Keratinocyte (primary cell): ENCODE results near the gene AIRE. TPM values are rescaled to one million over a fixed set of nuclear protein-coding genes. Genes with fewer than 3 reads are reported as not detected.
A peak's percentile ranks its signal among the peaks of the same experiment; 100 is the strongest.
"Not testable (repeated sequence)": the region's sequence is repeated elsewhere in the genome, so short reads cannot be mapped to it uniquely, and the experiment has no call there.

Experiments used
- DNase-seq: peaks from one replicate; pipeline ENCODE4 v3.0.0-alpha.2; 2011; ENCODE audit warnings: low read depth, missing footprints, low spot score
- FAIRE-seq: peaks from 2 replicates; lab custom pipeline; 2011; peaks lifted over from hg19 to GRCh38; lab: Jason Lieb, UNC
- H2AFZ ChIP-seq: 2 replicates; pipeline ENCODE4 v1.6.0; 2012; ENCODE audit warnings: low read length, control low read depth, inconsistent platforms; ENCODE audit not compliant: control insufficient read depth
- H3K27ac ChIP-seq: 2 replicates; pipeline ENCODE4 v1.5.1; 2011; ENCODE audit warnings: low read length; ENCODE audit not compliant: control insufficient read depth, insufficient read depth
- H3K27me3 ChIP-seq: 3 replicates; pipeline ENCODE4 v1.6.0; 2011; ENCODE audit warnings: low read length; ENCODE audit not compliant: control insufficient read depth, insufficient read depth; ENCODE audit errors: extremely low read depth
- H3K36me3 ChIP-seq, 2 experiments: 2 replicates in 1 of 2; 3 replicates in 1 of 2; pipeline ENCODE4 v1.5.1; 2011; ENCODE audit warnings: low read length in 2 of 2, mild to moderate bottlenecking in 1 of 2; ENCODE audit not compliant: control insufficient read depth in 2 of 2, insufficient read depth in 2 of 2; ENCODE audit errors: extremely low read depth in 1 of 2
- H3K4me1 ChIP-seq: 3 replicates; pipeline ENCODE4 v1.5.1; 2011; ENCODE audit warnings: low read length; ENCODE audit not compliant: control insufficient read depth, insufficient read depth; ENCODE audit errors: extremely low read depth
- H3K4me2 ChIP-seq: 3 replicates; pipeline ENCODE4 v1.6.0; 2011; ENCODE audit warnings: low read depth, low read length; ENCODE audit not compliant: control insufficient read depth, insufficient read depth; ENCODE audit errors: extremely low read depth
- H3K4me3 ChIP-seq, 3 experiments: fragments of 200-600 bp in 1 of 3; sonication (generic) in 1 of 3; 2 replicates in 2 of 3; 3 replicates in 1 of 3; pipeline ENCODE4 v1.5.1; 2011 to 2016; ENCODE audit warnings: low read length in 3 of 3, mild to moderate bottlenecking in 3 of 3, control low read depth in 2 of 3, inconsistent platforms in 1 of 3, low read depth in 1 of 3, mixed read lengths in 1 of 3, mixed run types in 1 of 3, moderate library complexity in 1 of 3; ENCODE audit not compliant: control insufficient read depth in 2 of 3, insufficient read depth in 2 of 3; ENCODE audit errors: extremely low read depth in 1 of 3
- H3K79me2 ChIP-seq: 2 replicates; pipeline ENCODE4 v1.6.0; 2012; ENCODE audit warnings: low read length; ENCODE audit not compliant: control insufficient read depth, insufficient read depth
- H3K9ac ChIP-seq: 3 replicates; pipeline ENCODE4 v1.6.0; 2011; ENCODE audit warnings: low read length; ENCODE audit not compliant: control insufficient read depth, insufficient read depth; ENCODE audit errors: extremely low read depth
- H3K9me1 ChIP-seq: 3 replicates; pipeline ENCODE4 v1.6.0; 2011; ENCODE audit warnings: low read length; ENCODE audit not compliant: control insufficient read depth, insufficient read depth; ENCODE audit errors: extremely low read depth
- H3K9me3 ChIP-seq: 2 replicates; pipeline ENCODE4 v1.5.1; 2012; ENCODE audit warnings: low read depth, low read length; ENCODE audit not compliant: control insufficient read depth
- H4K20me1 ChIP-seq: 3 replicates; pipeline ENCODE4 v1.6.0; 2011; ENCODE audit warnings: low read length; ENCODE audit not compliant: control insufficient read depth, insufficient read depth; ENCODE audit errors: extremely low read depth
- EZH2 ChIP-seq: IDR thresholded peaks from one replicate; pipeline ENCODE4 v1.6.1; 2012; ENCODE audit warnings: inconsistent platforms, mild to moderate bottlenecking, low read length, moderate library complexity
- dilution Hi-C: fragments of 300-500 bp; cut with MboI; formaldehyde crosslinking; loops from one replicate; pipeline ENCODE4 v1.7.0; 2020; ENCODE audit warnings: low sequenced_read_pairs; ENCODE audit not compliant: extremely low pct_ligation_motif_present
- polyA plus RNA-seq, 5 experiments: library from polyadenylated mRNA; depleted of rRNA in 3 of 5; stranded (reverse) in 3 of 5; stranded (forward) in 1 of 5; unstranded in 1 of 5; fragments of >200 nt; gene quantifications; 1 replicate in 1 of 5; 2 replicates in 3 of 5; 3 replicates in 1 of 5; pipeline versions ENCODE4 v1.2.1 to v1.2.3, GENCODE V29; 2011 to 2012; ENCODE audit warnings: missing spikeins in 2 of 5, low read depth in 1 of 5, low replicate concordance in 1 of 5
- TF ChIP-seq, protein P1 (sequence below), 3 experiments: IDR thresholded peaks in 1 of 3; conservative IDR thresholded peaks in 1 of 3; optimal IDR thresholded peaks in 1 of 3; 2 replicates in 2 of 3; 3 replicates in 1 of 3; pipeline versions ENCODE3 to v1.5.1; 2011; ENCODE audit warnings: low read length in 3 of 3, mild to moderate bottlenecking in 3 of 3, moderate library complexity in 2 of 3, control low read depth in 1 of 3, inconsistent platforms in 1 of 3; ENCODE audit not compliant: insufficient read depth in 2 of 3; ENCODE audit errors: extremely low read depth in 1 of 3

Gene AIRE
- polyA plus RNA-seq, 1 donor (not counting 4 experiments of a cell fraction or from before 2014, with no cell fraction given) = not detected

DNA sequence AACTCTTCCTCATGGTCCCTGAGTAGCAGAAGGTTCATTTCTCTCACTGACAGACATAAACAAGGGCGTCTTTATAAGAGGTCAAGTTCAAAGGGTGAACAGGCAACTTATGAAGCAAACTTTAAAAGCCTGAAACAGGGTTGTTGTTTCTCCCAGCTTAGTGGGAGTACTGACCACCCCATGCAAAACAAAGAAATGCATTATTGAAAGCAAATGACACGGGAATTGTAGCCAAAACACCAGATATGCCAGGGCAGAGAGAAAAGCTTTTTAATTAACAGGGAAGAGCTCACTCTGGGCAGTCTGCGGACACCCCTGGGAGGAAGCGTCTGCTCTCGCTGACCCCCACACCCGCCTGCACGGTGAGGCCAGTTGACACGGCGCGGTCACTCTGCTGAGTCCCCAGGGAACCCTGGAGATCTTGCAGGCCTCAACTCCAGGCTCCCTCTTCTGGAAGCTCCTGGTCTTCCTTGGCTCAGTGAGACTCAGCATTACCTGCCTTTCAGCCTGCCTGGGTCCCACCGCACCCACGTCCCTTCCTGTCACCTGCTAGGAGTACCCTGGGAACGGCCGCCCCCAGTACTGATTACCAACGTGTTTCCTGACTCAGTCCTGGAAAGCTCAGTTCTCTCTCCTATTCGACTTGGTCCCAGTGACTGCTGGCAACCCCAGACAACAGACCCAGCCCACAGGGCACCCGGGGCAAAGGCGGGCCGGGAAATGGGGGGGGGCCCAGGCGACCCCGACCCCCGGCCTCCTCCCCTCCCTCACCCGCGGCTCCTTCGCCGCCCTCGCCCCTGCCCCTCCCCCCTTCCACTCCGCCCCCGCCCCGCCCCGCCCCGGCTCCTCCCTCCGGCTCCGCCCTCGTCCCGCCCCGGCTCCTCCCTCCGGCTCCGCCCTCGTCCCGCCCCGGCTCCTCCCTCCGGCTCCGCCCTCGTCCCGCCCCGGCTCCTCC, 52.5 kb downstream of the AIRE start:
- TF ChIP-seq EZH2 = no peak
- TF ChIP-seq, protein P1, sequence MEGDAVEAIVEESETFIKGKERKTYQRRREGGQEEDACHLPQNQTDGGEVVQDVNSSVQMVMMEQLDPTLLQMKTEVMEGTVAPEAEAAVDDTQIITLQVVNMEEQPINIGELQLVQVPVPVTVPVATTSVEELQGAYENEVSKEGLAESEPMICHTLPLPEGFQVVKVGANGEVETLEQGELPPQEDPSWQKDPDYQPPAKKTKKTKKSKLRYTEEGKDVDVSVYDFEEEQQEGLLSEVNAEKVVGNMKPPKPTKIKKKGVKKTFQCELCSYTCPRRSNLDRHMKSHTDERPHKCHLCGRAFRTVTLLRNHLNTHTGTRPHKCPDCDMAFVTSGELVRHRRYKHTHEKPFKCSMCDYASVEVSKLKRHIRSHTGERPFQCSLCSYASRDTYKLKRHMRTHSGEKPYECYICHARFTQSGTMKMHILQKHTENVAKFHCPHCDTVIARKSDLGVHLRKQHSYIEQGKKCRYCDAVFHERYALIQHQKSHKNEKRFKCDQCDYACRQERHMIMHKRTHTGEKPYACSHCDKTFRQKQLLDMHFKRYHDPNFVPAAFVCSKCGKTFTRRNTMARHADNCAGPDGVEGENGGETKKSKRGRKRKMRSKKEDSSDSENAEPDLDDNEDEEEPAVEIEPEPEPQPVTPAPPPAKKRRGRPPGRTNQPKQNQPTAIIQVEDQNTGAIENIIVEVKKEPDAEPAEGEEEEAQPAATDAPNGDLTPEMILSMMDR (optimal IDR thresholded peaks at IDR 0.05 in 1 of 3, IDR thresholded peaks at IDR 0.05 in 1 of 3, conservative IDR thresholded peaks at IDR 0.05 in 1 of 3; ENCODE audit: extremely low read depth in 1 of 3, insufficient read depth in 2 of 3, low read length in 3 of 3) = peak; percentile 43 to 56 (median 48)
- Histone ChIP-seq H3K79me2 (no peaks in the 10 kb centered on the region), H3K9me1 (no peaks in the 10 kb centered on the region), H3K9ac (no peak overlapping the region), H3K9me3 (no peaks in the 10 kb centered on the region), H3K4me2 (peak overlapping the region; percentile 72), H2AFZ (peak overlapping the region; percentile 53), H3K4me3 (peak overlapping the region; percentile 35 to 37 (median 37)), H4K20me1 (no peaks in the 10 kb centered on the region), H3K27ac (no peak overlapping the region), H3K36me3 (no peaks in the 10 kb centered on the region), H3K4me1 (peaks cover 10% of the 10 kb centered on the region), H3K27me3 (no peaks in the 10 kb centered on the region)
- dilution Hi-C loops = no loop called here
- DNase-seq = peak; percentile 17
- no peak for FAIRE-seq

DNA sequence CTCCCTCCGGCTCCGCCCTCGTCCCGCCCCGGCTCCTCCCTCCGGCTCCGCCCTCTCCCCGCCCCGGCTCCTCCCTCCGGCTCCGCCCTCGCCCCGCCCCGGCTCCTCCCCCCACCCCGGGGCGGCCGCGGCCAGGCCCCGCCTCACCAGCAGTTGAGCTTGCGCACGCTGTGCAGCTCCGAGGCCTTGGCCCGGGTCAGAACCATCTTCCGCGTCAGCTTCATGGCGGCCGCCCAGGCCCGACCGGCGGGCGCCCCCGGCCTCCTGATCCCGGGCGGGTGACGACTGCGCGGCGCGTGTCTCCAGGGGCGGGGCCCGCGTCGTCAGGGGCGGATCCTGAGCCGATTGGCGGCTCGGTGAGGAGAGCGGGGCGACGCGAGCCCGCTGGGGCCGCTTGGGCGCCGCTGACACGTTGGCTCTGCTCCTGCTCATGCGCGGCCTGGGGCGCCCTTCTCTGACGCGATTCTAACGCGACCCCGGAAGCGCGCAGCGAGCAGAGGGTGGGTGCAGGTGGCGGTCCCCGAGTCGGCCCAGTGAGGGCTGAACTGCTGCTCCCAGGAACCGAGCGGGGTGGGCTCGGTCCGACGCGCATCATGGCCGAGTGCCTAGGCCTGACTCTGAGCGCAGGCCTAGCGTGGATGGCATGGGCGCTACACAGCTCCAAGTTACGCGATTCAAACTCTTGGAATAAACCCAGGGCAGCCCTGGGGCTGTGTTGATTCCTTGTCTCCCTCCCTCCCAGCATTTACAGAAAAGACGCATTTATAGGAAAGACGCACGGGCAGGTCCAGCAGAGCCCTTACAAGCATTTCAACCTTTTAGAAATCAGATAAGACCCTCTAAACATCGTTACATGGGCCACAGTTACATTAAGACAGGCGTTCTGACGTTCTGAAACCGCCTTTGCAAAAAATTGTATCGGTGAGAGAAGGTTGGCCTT, 53.6 kb downstream of the AIRE start, which contains the start of gene CFAP410:
CFAP410 (minus strand) TSS at position 420 of the 940 bp plus-strand sequence; CDS start at position 224, 196 bp downstream.
- no peaks in the 10 kb centered on the region for H3K36me3 ChIP-seq
- TF ChIP-seq EZH2 = no peak
- TF ChIP-seq, protein P1 (optimal IDR thresholded peaks at IDR 0.05 in 1 of 3, IDR thresholded peaks at IDR 0.05 in 1 of 3, conservative IDR thresholded peaks at IDR 0.05 in 1 of 3; ENCODE audit: extremely low read depth in 1 of 3, insufficient read depth in 2 of 3, low read length in 3 of 3) = no peak
- peak within 1 kb of the TSS; percentile 98 for H3K9ac ChIP-seq
- no peaks in the 10 kb centered on the region for H3K27me3 ChIP-seq
- DNase-seq (peak; percentile 69), FAIRE-seq (no peak)
- no peaks in the 10 kb centered on the region for H3K79me2 ChIP-seq
- H3K9me1 ChIP-seq = no peaks in the 10 kb centered on the region
- peak within 1 kb of the TSS; percentile 95 for H2AFZ ChIP-seq
- H3K9me3 ChIP-seq = no peaks in the 10 kb centered on the region
- H3K27ac ChIP-seq = peak within 1 kb of the TSS; percentile 93
- peaks cover 10% of the 10 kb centered on the region for H3K4me1 ChIP-seq
- peak within 1 kb of the TSS; percentile 86 to 90 (median 89) for H3K4me3 ChIP-seq
- no peaks in the 10 kb centered on the region for H4K20me1 ChIP-seq
- dilution Hi-C loops = no loop called here
- peak within 1 kb of the TSS; percentile 99 for H3K4me2 ChIP-seq

GRCh38 chr21:44341726-44342458, 56.2 kb downstream of the AIRE start:
- peaks cover 10% of the 10 kb centered on the region for H3K4me1 ChIP-seq
- H3K9ac ChIP-seq, H3K27ac ChIP-seq, H3K9me3 ChIP-seq, H3K36me3 ChIP-seq, FAIRE-seq, H3K9me1 ChIP-seq, H4K20me1 ChIP-seq, H3K4me3 ChIP-seq, H3K27me3 ChIP-seq, H3K4me2 ChIP-seq, H3K79me2 ChIP-seq, DNase-seq, dilution Hi-C loops, H2AFZ ChIP-seq: not testable (repeated sequence)
